Renal pelvis (tissue), 4 donors: ENCODE data around the gene DHRSX. TPM values are rescaled to one million over a fixed set of nuclear protein-coding genes. Genes with fewer than 3 reads are reported as not detected.
"Not testable (repeated sequence)": the region's sequence is repeated elsewhere in the genome, so short reads cannot be mapped to it uniquely, and the experiment has no call there.

Source experiments
- DNase-seq: peaks from one replicate; pipeline ENCODE4 v3.0.0-alpha.2; 2013
- polyA plus RNA-seq, 3 donors: library from polyadenylated mRNA; unstranded; fragments of 120-200 nt; gene quantifications; one replicate each; pipeline ENCODE4 v1.2.1, GENCODE V29; 2013; ENCODE audit not compliant: insufficient read length in 3 of 3

Gene DHRSX
- polyA plus RNA-seq, 3 donors: 28.3 to 35.5 (median 32.7) TPM

GRCh38 chrX:2224597-2225235 lies 276.1 kb downstream of the DHRSX start:
- no peak for DNase-seq

- DNase-seq: no peak
These were observed 276.6 kb downstream of the DHRSX start for GRCh38 chrX:2224161-2224560.

- no peak for DNase-seq
These were observed 279.8 kb downstream of the DHRSX start for GRCh38 chrX:2220829-2221567.

GRCh38 chrX:2220296-2220695 lies 280.5 kb downstream of the DHRSX start:
- no peak for DNase-seq

- not testable (repeated sequence) for DNase-seq
These were observed 286.5 kb downstream of the DHRSX start for GRCh38 chrX:2214138-2214823.

GRCh38 chrX:2211667-2212066 lies 289.1 kb downstream of the DHRSX start:
- DNase-seq: not testable (repeated sequence)

- DNase-seq: no peak
These were observed 307.5 kb downstream of the DHRSX start for GRCh38 chrX:2193273-2193592.

GRCh38 chrX:2192584-2193272 lies 308.0 kb downstream of the DHRSX start:
- DNase-seq: no peak

- DNase-seq: no peak
These were observed 311.9 kb downstream of the DHRSX start for GRCh38 chrX:2188840-2189239.

GRCh38 chrX:2188330-2188792 lies 312.4 kb downstream of the DHRSX start:
- peak; percentile 54 for DNase-seq

GRCh38 chrX:2187352-2188115 lies 313.2 kb downstream of the DHRSX start:
- no peak for DNase-seq

- no peak for DNase-seq
These were observed 315.3 kb downstream of the DHRSX start for GRCh38 chrX:2185341-2186082.

- DNase-seq: no peak
These were observed 316.7 kb downstream of the DHRSX start for GRCh38 chrX:2184089-2184488.

- no peak for DNase-seq
These were observed 317.5 kb downstream of the DHRSX start for GRCh38 chrX:2183193-2183725.

- DNase-seq: no peak
These were observed 323.2 kb downstream of the DHRSX start for GRCh38 chrX:2177541-2177940.

- DNase-seq: peak; percentile 65
These were observed 324.0 kb downstream of the DHRSX start for GRCh38 chrX:2176733-2177132.

- DNase-seq: no peak
These were observed 324.5 kb downstream of the DHRSX start for GRCh38 chrX:2176274-2176673.

GRCh38 chrX:2172359-2172758 lies 328.4 kb downstream of the DHRSX start:
- DNase-seq: no peak
